ENCODE results near the gene INAVA. TPM values are rescaled to one million over a fixed set of nuclear protein-coding genes. Genes with fewer than 3 reads are reported as not detected.

INAVA gene
- total RNA-seq, 1 experiment from 2014 or later = 4.9 TPM

DNA sequence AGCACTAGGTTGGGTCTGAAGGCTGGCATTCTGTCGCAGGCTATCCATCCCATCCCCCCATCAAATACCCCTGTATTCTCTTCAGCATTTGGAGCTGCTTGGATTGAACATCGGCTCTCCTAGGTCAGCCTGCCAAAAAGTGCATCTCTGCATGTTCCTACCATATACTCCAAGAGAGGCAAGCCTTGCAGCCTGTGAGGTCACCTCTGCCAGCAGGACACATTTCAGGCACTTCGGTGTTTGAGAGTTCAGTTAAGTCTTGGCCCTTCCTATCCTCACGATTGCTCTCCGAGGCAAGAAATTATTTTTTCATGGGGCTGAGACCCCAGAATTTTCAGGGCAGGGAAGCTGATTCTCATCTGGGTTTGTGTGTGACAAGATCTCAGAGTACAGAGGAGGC is 19.3 kb upstream of the INAVA start:
- no peak for DNase-seq (ENCODE audit: low read depth)

DNA sequence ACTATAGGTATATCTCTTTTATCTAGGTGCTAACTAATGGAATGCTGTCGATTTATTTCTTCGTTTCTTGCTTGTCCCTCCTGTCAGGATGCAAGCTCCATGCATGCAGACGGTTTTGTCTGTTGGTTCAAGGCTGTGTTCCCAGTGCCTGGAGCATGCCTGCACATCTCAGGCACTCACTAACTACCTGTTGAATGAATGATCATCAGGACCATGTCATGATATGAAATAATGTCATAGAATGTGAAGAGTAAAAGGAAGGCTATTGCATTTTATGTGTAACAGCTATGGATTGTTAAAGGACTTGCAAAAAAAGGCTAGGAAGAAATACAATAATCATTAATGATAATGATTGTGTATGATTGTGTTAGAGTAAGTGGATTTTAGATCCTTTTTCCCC is 17.7 kb upstream of the INAVA start:
- no peak for DNase-seq (ENCODE audit: low read depth)

DNA sequence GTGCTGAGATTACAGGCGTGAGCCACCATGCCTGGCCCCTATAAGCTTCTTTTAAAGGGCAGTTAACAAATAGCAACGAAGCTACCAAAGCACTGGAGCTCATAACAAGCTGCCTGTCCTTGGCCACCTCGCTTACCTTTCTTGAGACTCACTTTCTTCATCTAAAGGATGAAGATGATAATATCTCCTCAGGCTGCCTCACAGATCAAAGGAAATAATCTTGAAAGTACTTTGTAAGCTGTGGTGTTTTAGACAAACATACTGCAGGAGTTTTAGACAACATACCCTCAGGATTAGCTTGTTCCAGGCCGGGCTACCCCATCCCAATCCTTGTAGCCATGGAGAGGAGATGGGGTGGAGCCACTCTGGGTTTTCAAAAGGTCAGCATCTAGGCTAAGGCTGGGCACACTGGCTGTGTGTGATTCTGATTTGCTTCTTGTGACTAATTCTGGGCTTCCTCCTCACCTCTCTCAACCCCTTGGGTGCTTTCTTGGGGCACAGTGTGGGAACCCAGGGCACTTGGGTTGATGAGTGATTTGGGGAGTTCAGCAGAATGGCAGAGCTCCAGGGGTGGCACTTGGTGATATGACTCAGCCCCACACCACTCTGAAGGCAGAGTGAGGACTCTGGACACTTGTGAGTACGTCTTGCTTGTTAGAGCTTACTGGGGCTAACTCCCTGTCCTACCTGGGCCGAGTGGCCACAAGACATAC is 16.7 kb upstream of the INAVA start:
- DNase-seq (ENCODE audit: low read depth) = peak; percentile 80

DNA sequence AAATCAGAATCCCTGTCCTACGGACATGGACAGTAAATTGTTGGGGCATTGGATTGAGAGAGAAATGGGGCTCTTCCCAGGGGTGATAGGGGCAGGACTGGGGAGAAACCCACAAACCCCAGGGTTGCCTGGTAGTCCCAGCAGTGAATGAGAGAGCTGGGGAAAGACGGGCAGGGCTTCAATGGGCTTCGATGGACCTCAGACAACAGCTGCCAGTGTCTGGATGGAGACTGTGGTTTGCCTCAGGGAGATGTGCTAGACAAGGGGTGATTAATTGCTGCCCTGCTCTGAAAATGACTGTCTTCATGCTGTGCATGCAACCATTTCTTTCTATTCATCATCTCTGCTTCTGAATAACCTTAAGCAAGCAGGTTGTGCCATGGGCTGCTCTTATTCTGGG is 14.5 kb upstream of the INAVA start:
- DNase-seq (ENCODE audit: low read depth) = peak; percentile 74

DNA sequence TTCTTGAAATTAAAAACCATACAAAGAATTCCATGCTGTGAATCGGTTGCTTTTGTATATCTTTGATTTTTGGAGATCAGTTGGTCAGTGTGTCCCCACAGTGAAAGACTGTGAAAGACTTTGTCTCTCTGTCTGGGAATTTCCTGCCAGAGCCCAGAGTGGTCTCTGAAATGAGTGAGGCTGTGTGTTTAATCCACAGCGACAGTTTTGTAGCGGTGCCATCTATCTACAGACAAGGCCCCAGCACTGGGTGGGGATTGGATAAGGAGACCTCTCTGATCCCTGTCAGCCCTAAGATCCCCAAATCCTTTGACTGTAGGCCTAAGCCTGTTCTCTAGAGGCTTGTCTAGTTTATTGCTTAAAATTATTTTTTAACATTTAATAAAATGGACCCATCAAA is 11.6 kb upstream of the INAVA start:
- DNase-seq (ENCODE audit: low read depth) = no peak

DNA sequence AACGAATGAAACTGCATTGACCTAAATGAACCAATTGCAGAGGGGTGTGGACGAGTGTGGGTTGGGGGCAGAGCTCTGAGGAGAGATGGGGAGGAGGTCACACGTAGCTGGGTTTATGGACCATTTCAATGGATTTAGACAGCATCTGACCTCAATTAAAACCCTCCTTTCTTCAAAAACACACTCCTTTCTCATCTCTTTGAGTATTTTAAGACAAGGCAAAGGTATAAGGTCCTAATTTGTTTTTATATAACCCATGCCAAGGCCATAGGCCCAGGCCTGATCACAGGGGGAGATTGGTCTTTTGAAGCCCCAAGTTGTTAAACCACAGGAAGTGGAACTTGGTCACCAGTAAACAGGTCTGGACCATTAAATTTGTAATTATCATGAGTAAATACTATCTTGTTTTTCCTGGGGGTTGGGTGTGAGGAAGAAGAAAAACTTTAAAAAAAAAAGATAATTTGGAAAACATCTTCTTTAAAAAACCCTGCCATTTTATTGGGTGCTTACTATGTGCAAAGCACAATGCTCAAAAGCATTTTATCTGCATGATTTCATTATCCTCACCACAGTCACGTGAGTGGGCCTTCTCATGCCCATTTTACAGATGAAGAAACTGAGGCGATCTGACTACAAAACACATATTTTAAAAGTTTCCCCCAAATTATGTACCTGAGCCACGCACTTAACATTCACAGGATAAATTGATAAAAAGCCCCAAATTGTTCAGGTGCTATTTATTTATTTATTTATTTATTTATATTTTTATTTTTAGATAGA is 8.9 kb upstream of the INAVA start:
- no peak for DNase-seq (ENCODE audit: low read depth)

DNA sequence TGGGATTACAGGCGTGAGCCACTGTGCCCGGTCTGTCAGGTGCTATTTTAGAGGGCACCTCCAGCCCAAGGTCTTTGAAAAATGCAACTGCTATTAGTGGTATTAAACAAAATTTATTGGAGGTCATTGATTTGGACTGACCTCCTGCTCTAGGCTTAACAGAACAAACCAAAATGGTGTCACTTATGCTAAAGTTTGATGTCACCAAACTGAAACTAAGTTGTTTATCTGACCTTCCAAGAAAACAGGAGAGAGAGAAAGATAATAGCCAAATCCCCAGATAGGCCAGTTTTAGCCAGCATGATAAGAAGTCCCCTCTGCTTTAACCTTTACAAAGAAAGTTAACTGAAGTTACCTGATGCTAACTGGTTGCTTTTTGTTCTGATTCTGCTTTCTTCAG is 8.1 kb upstream of the INAVA start:
- DNase-seq (ENCODE audit: low read depth) = no peak

DNA sequence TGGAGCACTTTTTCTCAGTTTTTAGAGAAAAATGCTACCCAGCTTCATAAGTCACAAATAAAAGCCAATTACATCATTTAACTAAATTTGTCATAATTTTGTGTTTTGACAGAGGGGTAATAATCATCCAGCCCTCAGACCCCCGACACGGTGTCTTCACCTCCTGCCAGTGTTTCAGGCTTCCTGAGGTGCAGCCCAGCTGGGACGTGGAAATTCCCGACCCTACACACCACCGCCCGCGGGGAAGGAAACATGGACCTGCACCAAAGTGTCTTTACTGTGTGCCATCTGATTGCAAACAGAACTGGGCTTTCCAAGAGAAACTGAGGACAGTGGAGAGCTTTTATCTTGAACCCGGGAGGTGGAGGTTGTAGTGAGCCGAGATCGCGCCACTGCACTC is 7.7 kb upstream of the INAVA start:
- DNase-seq (ENCODE audit: low read depth) = no peak

DNA sequence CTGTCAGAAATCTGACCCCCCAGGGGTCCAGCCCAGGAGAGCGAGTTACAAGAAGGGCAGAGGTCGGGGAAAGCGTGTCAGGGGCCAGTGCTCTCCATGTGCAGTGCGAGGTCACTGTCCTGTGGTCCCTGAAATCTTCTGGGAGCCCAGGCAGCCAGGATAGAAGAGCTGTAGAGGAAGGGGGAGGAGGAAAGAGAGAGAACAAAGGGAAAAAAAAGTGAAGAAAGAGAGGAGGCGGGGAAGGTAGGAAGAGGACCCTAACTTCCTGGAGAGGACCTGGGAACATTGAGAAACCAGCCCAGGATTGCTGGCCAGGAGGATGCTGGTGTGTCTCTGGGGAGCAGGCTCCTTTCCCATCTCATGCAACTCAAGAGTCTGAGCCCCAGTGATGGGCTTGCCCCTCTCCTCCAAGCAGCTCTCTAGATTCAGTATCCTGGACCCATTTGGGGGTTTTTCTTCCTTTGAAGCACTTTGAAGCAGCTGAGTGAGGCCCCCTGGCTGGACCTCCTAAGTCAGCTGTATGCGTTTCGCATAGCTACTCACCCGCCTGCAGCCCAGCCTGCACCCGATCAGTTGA is 6.8 kb upstream of the INAVA start:
- no peak for DNase-seq (ENCODE audit: low read depth)

DNA sequence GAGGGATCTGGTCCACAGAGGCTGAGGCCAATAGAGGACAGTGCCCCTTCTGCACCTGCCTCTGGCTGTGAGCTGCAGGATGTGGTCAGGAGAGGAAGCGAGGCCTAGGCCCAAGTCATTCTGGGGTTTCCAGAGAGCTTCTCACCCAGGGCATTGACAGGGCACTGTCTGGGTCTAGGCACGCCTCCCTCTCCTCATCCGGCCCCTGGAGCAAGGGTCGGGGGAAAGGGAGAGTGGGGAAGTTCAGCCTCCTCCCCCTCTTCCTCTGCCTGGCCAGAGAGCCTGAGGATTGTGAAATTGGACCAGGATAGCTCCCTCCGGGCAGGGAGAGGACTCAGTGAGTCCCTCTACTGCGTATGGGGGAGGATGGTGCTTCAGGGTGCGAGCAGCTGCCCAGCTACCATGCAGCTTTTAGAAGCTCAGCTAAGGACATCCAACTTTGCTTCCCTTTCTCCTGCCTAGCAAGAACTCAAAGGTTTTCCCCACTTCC is 6.3 kb upstream of the INAVA start:
- peak; percentile 84 for DNase-seq (ENCODE audit: low read depth)

DNA sequence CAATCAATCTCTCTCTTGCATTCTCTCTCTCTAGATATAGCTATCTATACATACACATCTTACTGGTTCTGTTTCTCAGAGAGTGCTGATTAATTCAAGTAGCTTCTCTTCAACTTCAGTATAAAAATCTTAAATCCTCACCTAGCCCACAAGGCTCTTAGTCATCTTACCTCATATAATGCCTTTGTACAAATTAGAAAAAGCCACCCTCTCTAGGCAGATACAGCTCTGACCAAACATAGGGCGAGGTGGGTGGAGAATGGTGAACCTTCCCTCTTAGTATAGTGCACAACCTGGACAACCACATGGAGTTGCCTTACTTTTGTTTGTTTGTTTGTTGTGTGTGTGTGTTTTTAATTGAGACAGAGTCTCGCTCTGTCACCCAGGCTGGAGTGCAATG is 5.1 kb upstream of the INAVA start:
- peak; percentile 32 for DNase-seq (ENCODE audit: low read depth)

DNA sequence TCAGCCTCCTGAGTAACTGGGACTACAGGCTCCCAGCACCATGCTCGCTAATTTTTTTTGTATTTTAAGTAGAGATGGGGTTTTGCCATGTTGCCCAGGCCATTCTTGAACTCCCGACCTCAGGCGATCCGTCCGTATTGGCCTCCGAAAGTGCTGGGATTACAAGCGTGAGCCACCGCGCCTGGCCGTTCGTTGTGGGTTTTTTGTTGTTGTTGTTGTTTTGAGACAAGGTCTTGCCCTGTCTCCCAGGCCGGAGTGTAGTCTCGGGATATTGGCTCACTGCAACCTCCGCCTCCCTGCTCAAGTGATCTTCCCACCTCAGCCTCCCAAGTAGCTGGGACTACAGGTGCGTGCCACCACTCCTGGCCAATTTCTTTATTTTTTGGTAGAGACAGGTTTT is 4.7 kb upstream of the INAVA start:
- DNase-seq (ENCODE audit: low read depth) = no peak

DNA sequence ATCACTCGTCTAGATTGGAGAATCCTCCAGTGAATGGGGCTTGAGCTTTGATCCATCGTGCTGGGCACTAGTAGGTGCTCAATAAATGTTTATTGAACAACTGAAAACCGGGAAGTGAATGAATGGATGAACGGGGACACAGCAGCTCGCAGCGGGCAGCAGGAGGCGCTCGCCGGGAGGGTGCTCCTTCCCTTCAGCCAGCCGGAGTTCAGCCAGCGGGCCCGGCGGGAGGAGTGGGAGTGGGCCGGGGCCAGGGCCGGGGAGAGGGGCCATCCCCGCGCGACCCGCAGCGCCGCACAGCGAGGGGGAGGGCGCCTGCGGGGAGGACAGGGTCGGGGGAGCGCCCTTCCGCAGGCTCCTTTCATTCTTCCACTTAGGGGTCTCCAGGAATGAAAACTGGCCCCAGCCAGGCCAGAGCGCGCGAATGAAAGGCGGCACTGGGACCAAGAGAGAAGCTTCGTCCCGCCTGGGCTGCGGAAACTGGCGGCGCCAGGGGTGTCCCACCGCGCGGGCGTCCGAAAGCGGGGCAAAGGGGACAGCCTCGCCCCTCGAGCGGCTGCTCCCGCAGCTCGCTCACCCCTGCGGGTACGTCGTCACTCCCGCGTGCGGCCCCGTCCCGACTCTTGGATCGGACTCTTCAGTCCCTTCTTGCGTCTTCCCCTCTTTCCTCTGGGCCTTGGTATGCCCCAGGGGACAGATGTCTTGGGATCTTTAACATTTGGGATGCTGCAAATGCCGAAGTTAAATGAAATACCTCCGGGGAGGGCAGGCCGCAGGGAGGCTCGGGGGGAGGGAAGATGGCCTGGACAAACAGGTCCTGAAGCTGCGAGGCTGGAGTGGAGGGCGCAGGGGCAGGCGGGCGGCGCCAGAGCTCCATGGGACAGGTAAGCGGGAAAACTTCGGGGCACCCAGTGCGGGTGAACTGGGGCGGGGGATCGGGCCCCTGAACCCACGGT is 3.6 kb upstream of the INAVA start:
- DNase-seq (ENCODE audit: low read depth) = peak; percentile 70

DNA sequence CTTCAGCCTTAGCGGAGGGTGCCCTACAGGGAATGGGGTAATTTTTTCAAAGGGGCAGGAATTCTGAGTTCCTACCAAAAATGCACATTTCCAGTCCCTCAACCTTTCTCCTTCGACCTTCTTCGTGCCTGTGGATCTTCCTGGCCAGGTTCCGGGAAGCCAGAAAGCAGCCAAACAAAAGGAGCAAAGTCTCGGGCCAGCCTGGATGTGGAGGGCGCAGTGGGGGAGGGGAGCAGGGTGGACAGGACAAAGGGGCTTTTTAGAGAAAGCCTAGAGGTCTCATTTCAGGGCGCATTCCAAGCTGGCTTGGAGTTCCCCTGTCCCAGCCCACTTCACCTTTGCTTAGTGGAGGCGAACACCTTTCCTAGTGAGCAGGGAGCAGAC is 2.9 kb upstream of the INAVA start:
- DNase-seq (ENCODE audit: low read depth) = peak; percentile 18

DNA sequence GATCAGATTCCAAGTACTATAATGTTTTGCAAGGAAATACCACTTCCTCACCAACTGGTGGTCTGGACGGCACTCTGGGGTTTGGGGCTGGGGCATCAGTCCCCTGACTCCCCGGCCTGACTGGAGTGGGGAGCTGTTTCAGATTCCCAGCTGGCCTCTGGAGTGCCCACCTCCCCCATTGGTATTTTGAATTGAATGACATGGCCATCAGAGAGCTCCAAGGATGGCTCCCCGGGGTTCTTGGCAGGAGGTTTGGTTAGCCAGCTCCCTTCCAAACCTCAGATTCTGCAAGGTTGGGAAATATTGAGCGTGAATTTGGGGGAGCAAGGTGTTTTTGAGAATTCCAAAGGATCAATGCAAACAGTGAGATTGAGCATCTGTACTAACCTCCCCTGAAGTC is 2.2 kb upstream of the INAVA start:
- DNase-seq (ENCODE audit: low read depth) = no peak

DNA sequence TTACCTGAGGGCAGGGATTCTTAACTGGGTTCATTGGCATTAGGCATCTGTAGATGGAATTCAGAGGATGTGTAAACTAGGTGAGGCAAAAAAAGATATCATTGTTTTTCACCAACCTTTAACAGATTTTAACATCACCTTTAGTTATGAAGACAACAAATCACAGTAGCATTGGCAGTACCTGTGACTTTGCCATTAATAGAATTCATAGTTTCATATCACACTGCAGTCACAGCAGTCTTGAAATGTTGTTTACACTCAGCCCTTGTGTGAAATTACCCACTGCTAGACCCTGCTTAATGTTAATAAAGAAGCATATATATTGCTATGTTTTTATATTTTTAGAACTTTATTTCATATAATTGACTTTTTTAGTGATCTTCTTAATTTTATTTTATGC is 1.7 kb upstream of the INAVA start:
- DNase-seq (ENCODE audit: low read depth) = no peak

DNA sequence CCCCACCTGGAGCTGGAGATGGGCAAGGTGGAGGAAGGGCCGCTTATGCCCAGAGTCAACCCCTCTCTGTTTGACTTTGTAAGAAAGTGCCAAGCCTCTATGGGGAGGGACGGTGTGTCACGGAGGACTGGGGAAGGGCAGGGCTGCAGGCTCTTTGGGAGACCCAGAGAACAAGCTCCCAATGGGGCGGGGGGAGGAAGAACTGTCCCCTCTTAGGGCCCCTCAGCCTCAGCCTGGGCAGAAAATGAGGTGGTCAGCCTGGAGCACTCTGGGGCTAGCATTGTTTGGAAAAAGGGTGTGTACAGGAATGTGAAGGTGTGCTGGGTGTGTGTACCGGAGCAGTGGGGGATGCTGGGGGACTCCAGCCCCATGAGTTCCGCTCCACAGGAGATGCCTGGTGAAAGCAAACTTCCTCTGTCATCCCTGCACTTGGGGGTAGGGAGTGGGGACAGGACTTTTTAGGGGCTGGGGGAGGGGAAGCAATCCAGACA is 1.2 kb upstream of the INAVA start:
- DNase-seq (ENCODE audit: low read depth) = no peak

DNA sequence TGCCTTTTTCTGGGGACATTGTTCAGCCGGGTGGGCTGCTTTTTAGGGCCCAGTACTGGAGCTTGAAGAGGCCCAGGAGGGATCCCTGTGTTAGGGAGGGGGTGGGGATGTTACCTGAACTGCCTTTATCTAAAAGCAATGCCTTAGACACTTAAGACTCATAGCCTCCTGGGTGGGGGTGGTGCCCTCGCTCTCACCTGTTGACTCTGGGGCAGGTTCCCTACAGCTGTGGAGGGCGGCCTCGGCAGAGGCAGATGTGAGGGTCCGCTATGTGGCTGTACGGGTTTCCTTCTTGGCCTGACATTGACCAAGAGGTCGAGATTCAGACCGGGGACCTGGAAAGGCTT is 716 bp downstream of the INAVA start:
- DNase-seq (ENCODE audit: low read depth) = no peak

DNA sequence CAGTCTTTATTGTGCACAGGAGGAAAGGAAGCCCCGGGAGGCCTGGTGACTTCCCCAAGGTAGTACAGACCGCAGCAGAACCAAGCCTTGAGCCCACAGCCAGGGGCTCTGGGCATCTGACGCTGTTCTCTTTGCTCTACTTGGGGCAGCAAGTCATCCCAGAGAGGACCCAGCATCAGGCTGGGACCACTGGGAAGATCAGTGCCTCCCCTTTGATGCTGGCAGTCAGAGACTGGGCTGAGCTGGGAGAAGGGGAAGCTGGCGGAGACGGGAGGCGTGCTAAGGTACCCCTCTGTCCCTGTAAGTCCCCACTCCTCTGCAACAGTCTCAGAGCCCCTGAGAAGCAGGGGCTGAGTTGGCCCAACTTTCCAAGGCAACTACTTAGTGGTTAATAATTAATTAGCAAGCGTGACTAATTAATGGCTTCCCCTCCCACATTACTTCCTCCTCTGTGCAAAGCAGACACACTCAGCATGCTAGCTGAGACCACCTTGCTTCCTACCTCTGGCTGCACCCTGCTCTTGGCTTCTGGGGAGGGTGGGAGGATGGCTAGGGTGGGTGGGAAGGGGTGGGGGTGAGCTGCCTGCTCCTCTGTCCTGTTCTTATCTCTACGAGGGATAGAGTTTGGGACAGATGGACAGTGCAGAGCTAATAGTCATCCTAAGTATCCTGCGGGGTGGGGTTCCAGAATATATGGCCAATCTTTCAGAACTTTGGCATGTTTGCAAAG is 1.3 kb downstream of the INAVA start:
- no peak for DNase-seq (ENCODE audit: low read depth)

DNA sequence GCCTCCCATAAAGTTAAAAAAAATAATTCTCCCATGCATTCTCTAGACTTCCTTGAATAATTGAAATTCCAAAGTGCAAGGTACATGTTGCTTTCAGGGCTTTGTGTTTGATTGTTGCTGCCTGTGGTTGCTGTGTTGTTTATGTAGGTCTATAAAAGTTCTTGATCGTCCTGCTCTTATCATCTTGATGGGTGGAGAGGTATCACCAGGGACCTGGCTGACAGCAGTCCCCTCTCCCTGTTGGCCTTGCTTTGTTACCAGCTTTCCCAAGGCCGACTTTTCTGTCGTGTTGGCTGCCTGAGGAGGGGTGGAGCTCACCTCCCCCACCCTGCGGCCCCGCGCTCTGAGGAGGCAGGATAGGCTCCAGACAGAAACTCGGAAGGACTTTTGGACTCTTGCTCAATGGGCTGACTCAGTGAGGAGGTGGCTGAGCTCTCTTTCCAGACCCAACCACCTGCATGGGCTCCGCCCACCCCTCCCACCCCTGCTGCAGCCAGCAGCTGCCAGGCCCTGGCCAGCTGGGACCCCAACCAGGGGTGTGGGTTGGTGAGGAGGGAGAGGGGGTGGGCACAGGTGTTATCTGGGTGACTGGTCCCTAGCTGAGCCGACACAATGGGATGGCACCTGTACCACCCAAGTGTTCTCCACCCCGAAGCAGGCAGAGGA is 2.0 kb downstream of the INAVA start:
- DNase-seq (ENCODE audit: low read depth) = peak; percentile 78

DNA sequence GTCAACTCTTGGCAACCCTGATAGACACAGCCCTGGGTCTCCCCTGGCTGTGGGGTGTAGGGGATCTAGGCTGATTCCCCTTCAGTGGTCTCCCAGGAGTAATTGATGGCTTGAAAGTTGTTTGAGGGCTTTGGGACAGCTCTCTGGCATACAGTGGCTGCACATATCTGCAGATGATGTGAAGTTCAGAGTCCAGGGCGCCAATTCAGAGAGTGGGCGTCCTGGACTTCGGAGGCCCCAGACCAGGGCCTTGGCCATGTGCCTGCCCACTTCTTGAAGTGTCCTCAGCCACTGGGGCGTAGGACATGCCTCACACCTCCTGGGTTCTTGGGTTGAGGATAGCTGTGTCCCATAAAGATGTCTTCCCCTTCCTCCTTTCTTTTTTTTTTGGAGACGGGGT is 2.6 kb downstream of the INAVA start:
- DNase-seq (ENCODE audit: low read depth) = no peak

Data from M059J (cell line).